DMS 273 (cell line): Measurements from ENCODE around the gene EIF4A2.
A peak's percentile ranks its signal among the peaks of the same experiment; 100 is the strongest.
"Not testable (repeated sequence)": the region's sequence is repeated elsewhere in the genome, so short reads cannot be mapped to it uniquely, and the experiment has no call there.

ENCODE experiments used
- DNase-seq: peaks from one replicate; lab custom pipeline; 2025; ENCODE audit not compliant: unreplicated experiment; lab: John Stamatoyannopoulos, UW

EIF4A2 gene

GRCh38 chr3:186784820-186785494, 1.6 kb downstream of the EIF4A2 start:
- peak; percentile 55 for DNase-seq

- peak; percentile 45 for DNase-seq
Measured at GRCh38 chr3:186785495-186786018, 2.2 kb downstream of the EIF4A2 start.

- DNase-seq, result peak; percentile 59
Measured at GRCh38 chr3:186786922-186787321, 3.5 kb downstream of the EIF4A2 start.

GRCh38 chr3:186787642-186788481, 4.5 kb downstream of the EIF4A2 start:
- DNase-seq, result peak; percentile 54

GRCh38 chr3:186788482-186789370, 5.3 kb downstream of the EIF4A2 start:
- peak; percentile 81 for DNase-seq

GRCh38 chr3:186789554-186790260, 6.3 kb downstream of the EIF4A2 start:
- DNase-seq, result peak; percentile 87

- peak; percentile 87 for DNase-seq
Measured at GRCh38 chr3:186790261-186790981, 7.0 kb downstream of the EIF4A2 start.

- DNase-seq, result no peak
Measured at GRCh38 chr3:186798239-186798874, 15.0 kb downstream of the EIF4A2 start.

GRCh38 chr3:186800285-186800684, 16.9 kb downstream of the EIF4A2 start:
- no peak for DNase-seq

- no peak for DNase-seq
Measured at GRCh38 chr3:186802701-186803100, 19.3 kb downstream of the EIF4A2 start.

GRCh38 chr3:186803447-186803846, 20.1 kb downstream of the EIF4A2 start:
- not testable (repeated sequence) for DNase-seq

- peak; percentile 97 for DNase-seq
Measured at GRCh38 chr3:186806089-186807055, 23.0 kb downstream of the EIF4A2 start, which contains the start of gene RFC4. TSS of gene RFC4 (minus strand) at chr3:186806482. CDS start at chr3:186804713, 1,769 bp downstream.

GRCh38 chr3:186807231-186807630, 23.9 kb downstream of the EIF4A2 start:
- DNase-seq, result peak; percentile 59

GRCh38 chr3:186810336-186810996, 27.1 kb downstream of the EIF4A2 start:
- no peak for DNase-seq

GRCh38 chr3:186811313-186811712, 27.9 kb downstream of the EIF4A2 start:
- DNase-seq, result not testable (repeated sequence)

GRCh38 chr3:186814100-186814499, 30.7 kb downstream of the EIF4A2 start:
- no peak for DNase-seq

GRCh38 chr3:186815435-186815834, 32.1 kb downstream of the EIF4A2 start:
- peak; percentile 26 for DNase-seq
